Thoracic aorta (tissue), 2 donors: Measurements from ENCODE around the gene SOX2. TPM values are rescaled to one million over a fixed set of nuclear protein-coding genes. Genes with fewer than 3 reads are reported as not detected.

Experiments used
- ATAC-seq: fragments of 150-250 bp; one replicate; pipeline ENCODE4 v1.8.0; 2017; ENCODE audit warnings: low read depth; ENCODE audit not compliant: insufficient number of reproducible peaks, low FRiP score
- DNase-seq: peaks from one replicate; pipeline ENCODE4 v3.0.0-alpha.2; 2020; ENCODE audit warnings: low spot score
- H3K27ac ChIP-seq, 2 donors: fragments of 200-600 bp; sonication (generic); 1 replicate in 1 of 2; 2 replicates in 1 of 2; pipeline ENCODE4 v1.5.1; 2016; ENCODE audit warnings: mild to moderate bottlenecking in 2 of 2, moderate library complexity in 2 of 2
- H3K27me3 ChIP-seq: fragments of 200-600 bp; sonication (generic); replicated peaks from 2 replicates; pipeline ENCODE4 v1.6.0; 2016; ENCODE audit warnings: mild to moderate bottlenecking; ENCODE audit not compliant: insufficient read depth
- H3K36me3 ChIP-seq: fragments of 200-600 bp; sonication (generic); one replicate; pipeline ENCODE4 v1.5.1; 2016
- H3K4me1 ChIP-seq, 2 donors: fragments of 200-600 bp; sonication (generic); 1 replicate in 1 of 2; 2 replicates in 1 of 2; pipeline versions ENCODE4 v1.5.1 to v1.6.0; 2016; ENCODE audit warnings: low read depth in 2 of 2, mild to moderate bottlenecking in 1 of 2; ENCODE audit not compliant: control insufficient read depth in 1 of 2
- H3K4me3 ChIP-seq: fragments of 200-600 bp; sonication (generic); 2 replicates; pipeline ENCODE4 v1.5.1; 2016; ENCODE audit warnings: mild to moderate bottlenecking
- H3K9me3 ChIP-seq: fragments of 200-600 bp; sonication (generic); 2 replicates; pipeline ENCODE4 v1.5.1; 2016
- CTCF ChIP-seq: fragments of 200-600 bp; sonication (generic); IDR thresholded peaks from one replicate; pipeline ENCODE4 v1.5.1; 2019; ENCODE audit warnings: antibody characterized with exemption
- total RNA-seq, 2 donors: library from RNA; depleted of rRNA; stranded (reverse); fragments of >200 nt; gene quantifications; one replicate each; pipeline versions ENCODE4 v1.1.0 to v1.2.3, GENCODE V29; 2016

Gene SOX2
- total RNA-seq, 2 donors from 2014 or later: 0.35 TPM; not detected in 1

- Histone ChIP-seq H3K36me3 (no peaks in the 10 kb centered on the region), H3K4me1 (no peaks in the 10 kb centered on the region), H3K27me3 (peaks cover 49% of the 10 kb centered on the region), H3K27ac (no peak overlapping the region), H3K4me3 (no peak overlapping the region), H3K9me3 (no peaks in the 10 kb centered on the region)
- ATAC-seq: no peak
- no peak for DNase-seq
- no peak for TF ChIP-seq CTCF
Measured at GRCh38 chr3:181721046-181721875, 9.5 kb downstream of the SOX2 start.

- Histone ChIP-seq H3K4me3 (no peak overlapping the region), H3K27me3 (peaks cover 48% of the 10 kb centered on the region), H3K4me1 (peaks cover 0 to 9% of the 10 kb centered on the region in 2 donors), H3K36me3 (no peaks in the 10 kb centered on the region), H3K9me3 (no peaks in the 10 kb centered on the region), H3K27ac (no peak overlapping the region)
- DNase-seq (no peak), ATAC-seq (no peak)
- no peak for TF ChIP-seq CTCF
Measured at GRCh38 chr3:181722156-181722555, 10.4 kb downstream of the SOX2 start.

GRCh38 chr3:181722766-181723425 lies 11.2 kb downstream of the SOX2 start:
- no peaks in the 10 kb centered on the region for H3K9me3 ChIP-seq
- no peaks in the 10 kb centered on the region for H3K36me3 ChIP-seq
- no peak for DNase-seq
- no peak for TF ChIP-seq CTCF
- peaks cover 44% of the 10 kb centered on the region for H3K27me3 ChIP-seq
- peaks cover 0 to 15% of the 10 kb centered on the region in 2 donors for H3K4me1 ChIP-seq
- H3K4me3 ChIP-seq: no peak overlapping the region
- no peak for ATAC-seq
- H3K27ac ChIP-seq: no peak overlapping the region

- DNase-seq (no peak), ATAC-seq (no peak)
- H3K9me3 ChIP-seq: no peaks in the 10 kb centered on the region
- peaks cover 0 to 15% of the 10 kb centered on the region in 2 donors for H3K4me1 ChIP-seq
- TF ChIP-seq CTCF: no peak
- H3K27me3 ChIP-seq: peaks cover 50% of the 10 kb centered on the region
- H3K27ac ChIP-seq: no peak overlapping the region
- H3K4me3 ChIP-seq: no peak overlapping the region
- H3K36me3 ChIP-seq: no peaks in the 10 kb centered on the region
Measured at GRCh38 chr3:181723625-181724191, 12.0 kb downstream of the SOX2 start.
